Uterus (tissue), 2 donors: ENCODE measurements around the gene ERLIN1.

Source experiments
- POLR2A ChIP-seq, 2 donors: fragments of 450-650 bp; IDR thresholded peaks; one replicate each; pipeline ENCODE4 v1.6.1; 2016; ENCODE audit warnings: antibody characterized with exemption in 2 of 2, mild to moderate bottlenecking in 1 of 2, moderate library complexity in 1 of 2
- TF ChIP-seq, protein P1 (sequence below), 4 experiments: fragments of 200-600 bp in 2 of 4; fragments of 450-650 bp in 2 of 4; sonication (generic) in 2 of 4; IDR thresholded peaks; one replicate each; pipeline ENCODE4 v1.5.1; 2016 to 2019; ENCODE audit warnings: antibody characterized with exemption in 4 of 4, mild to moderate bottlenecking in 2 of 4, moderate library complexity in 1 of 4

DNA sequence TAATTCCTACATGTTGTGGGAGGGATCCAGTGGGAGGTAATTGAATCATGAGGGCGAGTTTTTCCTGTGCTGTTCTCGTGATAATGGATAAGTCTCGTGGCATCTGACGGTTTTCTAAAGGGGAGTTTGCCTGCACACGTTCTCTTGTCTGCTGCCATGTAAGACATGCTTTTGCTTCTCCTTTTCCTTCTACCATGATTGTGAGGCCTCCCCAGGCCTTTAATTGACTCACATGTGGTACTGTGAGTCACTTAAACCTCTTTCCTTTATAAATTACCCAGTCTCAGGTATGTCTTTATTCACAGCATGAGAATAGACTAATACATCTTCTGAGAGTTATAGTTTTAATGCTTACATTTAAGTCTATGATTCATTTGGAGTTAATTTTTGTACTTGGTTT lies 81.5 kb downstream of the ERLIN1 start:
- TF ChIP-seq, protein P1, sequence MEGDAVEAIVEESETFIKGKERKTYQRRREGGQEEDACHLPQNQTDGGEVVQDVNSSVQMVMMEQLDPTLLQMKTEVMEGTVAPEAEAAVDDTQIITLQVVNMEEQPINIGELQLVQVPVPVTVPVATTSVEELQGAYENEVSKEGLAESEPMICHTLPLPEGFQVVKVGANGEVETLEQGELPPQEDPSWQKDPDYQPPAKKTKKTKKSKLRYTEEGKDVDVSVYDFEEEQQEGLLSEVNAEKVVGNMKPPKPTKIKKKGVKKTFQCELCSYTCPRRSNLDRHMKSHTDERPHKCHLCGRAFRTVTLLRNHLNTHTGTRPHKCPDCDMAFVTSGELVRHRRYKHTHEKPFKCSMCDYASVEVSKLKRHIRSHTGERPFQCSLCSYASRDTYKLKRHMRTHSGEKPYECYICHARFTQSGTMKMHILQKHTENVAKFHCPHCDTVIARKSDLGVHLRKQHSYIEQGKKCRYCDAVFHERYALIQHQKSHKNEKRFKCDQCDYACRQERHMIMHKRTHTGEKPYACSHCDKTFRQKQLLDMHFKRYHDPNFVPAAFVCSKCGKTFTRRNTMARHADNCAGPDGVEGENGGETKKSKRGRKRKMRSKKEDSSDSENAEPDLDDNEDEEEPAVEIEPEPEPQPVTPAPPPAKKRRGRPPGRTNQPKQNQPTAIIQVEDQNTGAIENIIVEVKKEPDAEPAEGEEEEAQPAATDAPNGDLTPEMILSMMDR (IDR thresholded peaks at IDR 0.05) = no peak
- TF ChIP-seq POLR2A (IDR thresholded peaks at IDR 0.05) = no peak
